ENCODE measurements around the gene PLCD1.
"Not testable (repeated sequence)": the region's sequence is repeated elsewhere in the genome, so short reads cannot be mapped to it uniquely, and the experiment has no call there.

The PLCD1 gene

GRCh38 chr3:38029400-38030125 lies at the start of gene PLCD1:
Gene PLCD1, minus strand, starts transcription at chr3:38029642. Its CDS starts 103 bp downstream, at chr3:38029539.
- DNase-seq (ENCODE audit: low spot score) (peak; percentile 87), FAIRE-seq (no peak)

GRCh38 chr3:38077073-38077472 lies 47.6 kb upstream of the PLCD1 start:
- not testable (repeated sequence) for FAIRE-seq; DNase-seq (ENCODE audit: low spot score)

GRCh38 chr3:38070013-38070412 lies 40.6 kb upstream of the PLCD1 start:
- no peak for FAIRE-seq

GRCh38 chr3:38067508-38068233 lies 38.2 kb upstream of the PLCD1 start:
- DNase-seq (ENCODE audit: low spot score) (no peak), FAIRE-seq (no peak)

More at GRCh38 chr3:38070013-38070412, 40.6 kb upstream of the PLCD1 start:
- no peak for DNase-seq (ENCODE audit: low spot score)

- FAIRE-seq; DNase-seq (ENCODE audit: low spot score): not testable (repeated sequence)
Observed at GRCh38 chr3:38064453-38064852, 35.0 kb upstream of the PLCD1 start.

- FAIRE-seq (no peak), DNase-seq (ENCODE audit: low spot score) (no peak)
Observed at GRCh38 chr3:38062809-38063208, 33.4 kb upstream of the PLCD1 start.

- no peak for FAIRE-seq
- no peak for DNase-seq (ENCODE audit: low spot score)
Observed at GRCh38 chr3:38059591-38059990, 30.1 kb upstream of the PLCD1 start.

GRCh38 chr3:38059148-38059547 lies 29.7 kb upstream of the PLCD1 start:
- FAIRE-seq: no peak
- DNase-seq (ENCODE audit: low spot score): no peak

GRCh38 chr3:38054499-38055001 lies 25.1 kb upstream of the PLCD1 start:
- DNase-seq (ENCODE audit: low spot score) (no peak), FAIRE-seq (no peak)

GRCh38 chr3:38053813-38054498 lies 24.5 kb upstream of the PLCD1 start:
- FAIRE-seq; DNase-seq (ENCODE audit: low spot score): not testable (repeated sequence)

GRCh38 chr3:38053286-38053685 lies 23.8 kb upstream of the PLCD1 start:
- DNase-seq (ENCODE audit: low spot score); FAIRE-seq: not testable (repeated sequence)

- FAIRE-seq: no peak
- DNase-seq (ENCODE audit: low spot score): no peak
Observed at GRCh38 chr3:38051131-38051530, 21.7 kb upstream of the PLCD1 start.

- no peak for FAIRE-seq
- no peak for DNase-seq (ENCODE audit: low spot score)
Observed at GRCh38 chr3:38049358-38050126, 20.1 kb upstream of the PLCD1 start.

- FAIRE-seq: no peak
- no peak for DNase-seq (ENCODE audit: low spot score)
Observed at GRCh38 chr3:38047896-38048295, 18.5 kb upstream of the PLCD1 start.

GRCh38 chr3:38046821-38047220 lies 17.4 kb upstream of the PLCD1 start:
- DNase-seq (ENCODE audit: low spot score): no peak
- FAIRE-seq: no peak

- DNase-seq (ENCODE audit: low spot score) (no peak), FAIRE-seq (peak; percentile 44)
Observed at GRCh38 chr3:38046027-38046426, 16.6 kb upstream of the PLCD1 start.

GRCh38 chr3:38043486-38043885 lies 14.0 kb upstream of the PLCD1 start:
- DNase-seq (ENCODE audit: low spot score) (no peak), FAIRE-seq (no peak)

GRCh38 chr3:38040401-38040800 lies 11.0 kb upstream of the PLCD1 start:
- DNase-seq (ENCODE audit: low spot score): no peak
- FAIRE-seq: no peak

GRCh38 chr3:38039899-38040261 lies 10.4 kb upstream of the PLCD1 start:
- DNase-seq (ENCODE audit: low spot score) (no peak), FAIRE-seq (no peak)

GRCh38 chr3:38039101-38039898 lies 9.9 kb upstream of the PLCD1 start, which contains the start of gene DLEC1:
Gene DLEC1, plus strand, starts transcription at chr3:38039208. Its CDS starts 18 bp downstream, at chr3:38039226.
- no peak for DNase-seq (ENCODE audit: low spot score)

More at GRCh38 chr3:38039101-38039898, 9.9 kb upstream of the PLCD1 start, which contains the start of gene DLEC1:
- no peak for FAIRE-seq
